Activated naive CD4-positive, alpha-beta T cell treated with Interleukin-2 at 50 U/mL for 16 hours (primary cell): ENCODE measurements around the gene ENO2.
"Not testable (repeated sequence)": the region's sequence is repeated elsewhere in the genome, so short reads cannot be mapped to it uniquely, and the experiment has no call there.

Experiments
- DNase-seq: peaks from one replicate; pipeline ENCODE4 v3.0.0-alpha.2; 2020

ENO2 gene

DNA sequence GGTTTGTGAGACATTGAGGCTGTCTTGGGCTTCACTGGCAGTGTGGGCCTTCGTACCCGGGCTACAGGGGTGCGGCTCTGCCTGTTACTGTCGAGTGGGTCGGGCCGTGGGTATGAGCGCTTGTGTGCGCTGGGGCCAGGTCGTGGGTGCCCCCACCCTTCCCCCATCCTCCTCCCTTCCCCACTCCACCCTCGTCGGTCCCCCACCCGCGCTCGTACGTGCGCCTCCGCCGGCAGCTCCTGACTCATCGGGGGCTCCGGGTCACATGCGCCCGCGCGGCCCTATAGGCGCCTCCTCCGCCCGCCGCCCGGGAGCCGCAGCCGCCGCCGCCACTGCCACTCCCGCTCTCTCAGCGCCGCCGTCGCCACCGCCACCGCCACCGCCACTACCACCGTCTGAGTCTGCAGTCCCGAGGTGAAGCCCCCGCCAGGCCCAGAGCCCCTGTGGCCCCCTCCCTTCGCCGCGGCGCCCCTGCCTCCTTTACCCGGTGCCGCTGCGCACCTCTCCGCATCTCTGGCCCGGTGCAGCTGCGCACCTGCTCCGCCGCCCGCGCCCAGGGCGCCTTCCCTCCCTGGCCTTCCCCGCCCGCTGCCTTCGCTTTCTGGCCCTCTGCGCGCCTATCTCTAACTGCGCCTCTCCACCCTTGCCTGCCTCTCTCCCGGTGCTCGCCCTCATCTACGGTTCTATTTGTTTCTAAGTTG lies at the start of gene ENO2:
ENO2 (plus strand) TSS at position 335 of the 701 bp plus-strand sequence. CDS start 1,253 bp downstream, outside the sequence.
- DNase-seq, result peak; percentile 85

DNA sequence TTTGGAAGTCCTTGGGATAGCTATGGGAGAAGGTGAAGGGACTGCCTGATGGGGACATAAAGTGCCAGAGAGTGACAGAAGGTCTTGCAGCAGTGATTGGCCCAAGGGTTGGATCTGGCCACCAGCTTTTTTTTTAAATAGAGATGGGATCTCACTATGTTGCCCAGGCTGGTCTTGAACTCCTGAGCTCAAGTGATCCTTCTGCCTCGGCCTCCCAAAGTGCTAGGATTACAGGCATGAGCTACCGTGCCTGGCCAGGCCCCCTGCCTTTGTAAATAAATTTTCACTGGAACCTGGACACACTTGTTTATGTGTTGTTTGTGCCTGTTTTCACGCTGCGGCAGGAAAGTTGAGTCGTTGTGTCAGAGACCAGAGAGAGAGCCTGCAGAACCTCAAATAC lies 49.1 kb upstream of the ENO2 start:
- DNase-seq, result not testable (repeated sequence)

DNA sequence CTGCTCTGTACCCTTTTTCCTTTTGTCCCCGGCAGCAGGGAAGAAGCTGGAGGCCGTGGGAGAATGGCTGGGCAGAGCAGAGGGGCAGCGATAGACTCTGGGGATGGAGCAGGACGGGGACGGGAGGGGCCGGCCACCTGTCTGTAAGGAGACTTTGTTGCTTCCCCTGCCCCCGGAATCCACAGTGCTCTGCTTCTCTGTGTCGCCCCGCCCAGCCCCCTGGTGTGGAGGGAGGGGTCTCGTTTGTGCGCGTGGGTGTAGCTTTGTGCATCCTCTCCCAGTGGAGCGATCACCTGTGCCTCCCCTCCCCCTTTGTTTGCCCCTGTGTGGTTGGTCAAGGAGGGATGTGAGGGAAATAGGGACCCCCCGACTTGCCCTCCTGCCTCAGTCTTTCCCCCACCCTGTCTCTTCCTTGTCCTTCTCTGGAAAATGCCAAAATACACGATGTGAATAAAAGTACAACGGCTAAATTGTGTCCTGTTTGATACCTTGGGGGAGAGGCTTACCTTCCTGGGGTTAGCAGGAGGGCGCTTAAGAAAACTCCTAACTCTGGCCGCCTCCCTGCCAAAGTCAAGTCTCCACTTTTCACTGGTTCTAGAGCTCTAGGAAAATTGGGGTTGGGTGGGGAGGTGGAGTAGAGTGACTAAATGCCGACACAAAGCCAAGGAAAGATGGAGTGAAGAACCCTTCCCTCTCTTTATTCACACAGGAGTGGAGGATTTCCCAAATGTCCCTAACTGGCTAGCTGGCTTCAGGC lies 48.0 kb upstream of the ENO2 start:
- no peak for DNase-seq

DNA sequence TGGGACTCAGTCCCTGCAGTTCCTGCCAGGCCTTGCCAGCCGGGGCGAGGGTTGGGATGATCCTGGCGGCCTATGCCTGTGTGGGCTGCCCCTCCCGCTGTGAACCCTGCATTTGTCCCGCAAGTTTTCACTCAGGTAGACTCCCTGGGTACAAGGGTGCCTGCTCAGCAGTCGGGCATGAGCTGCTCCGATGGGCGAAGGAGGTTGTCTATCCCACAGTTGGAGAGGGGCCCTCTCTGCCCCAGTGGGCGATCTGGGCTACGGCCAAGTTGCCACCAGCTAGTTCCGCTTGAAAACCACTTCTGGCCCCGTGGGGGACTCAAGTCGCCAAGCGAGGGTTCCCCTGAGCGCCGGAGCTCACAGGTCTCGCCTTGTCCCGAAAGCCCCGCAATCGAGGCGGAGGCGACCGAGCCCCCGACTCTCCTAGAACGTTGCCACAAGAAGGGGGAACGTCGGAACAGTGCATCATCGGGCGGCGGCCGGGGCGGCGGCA lies 47.4 kb upstream of the ENO2 start:
- no peak for DNase-seq

DNA sequence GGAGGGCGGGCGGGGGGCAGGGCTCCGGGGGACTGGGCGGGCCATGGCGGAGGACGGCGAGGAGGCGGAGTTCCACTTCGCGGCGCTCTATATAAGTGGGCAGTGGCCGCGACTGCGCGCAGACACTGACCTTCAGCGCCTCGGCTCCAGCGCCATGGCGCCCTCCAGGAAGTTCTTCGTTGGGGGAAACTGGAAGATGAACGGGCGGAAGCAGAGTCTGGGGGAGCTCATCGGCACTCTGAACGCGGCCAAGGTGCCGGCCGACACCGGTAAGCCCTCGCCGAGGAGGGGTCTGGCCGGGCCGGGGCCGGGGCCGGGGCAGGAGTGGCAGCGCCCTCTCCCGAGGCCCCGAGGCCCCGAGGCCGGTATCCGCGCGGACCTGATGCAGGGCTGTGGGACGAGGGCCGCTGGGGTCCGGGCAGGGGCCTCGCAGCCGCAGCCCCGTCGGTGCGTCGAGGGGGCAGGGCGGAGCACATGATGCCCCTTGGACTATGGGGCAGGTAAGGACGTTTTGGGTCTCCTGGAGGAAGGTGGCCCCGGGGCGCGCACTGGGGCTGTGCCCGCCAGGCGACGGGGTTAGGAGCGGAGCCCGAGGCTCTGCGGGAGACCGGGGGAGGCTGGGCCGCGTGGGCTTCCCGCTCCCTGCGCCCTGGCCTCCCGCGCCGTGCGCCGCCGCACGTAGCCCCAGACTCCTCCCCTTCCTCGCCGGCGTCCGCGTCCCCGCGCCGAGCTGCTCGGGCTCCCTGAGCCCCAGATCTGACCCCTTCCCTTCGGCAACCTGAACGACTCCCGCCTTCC lies 46.8 kb upstream of the ENO2 start, which contains the start of gene TPI1:
TPI1 (plus strand) TSS at position 119 of the 798 bp plus-strand sequence; CDS start at position 155, 36 bp downstream.
- DNase-seq, result peak; percentile 82

DNA sequence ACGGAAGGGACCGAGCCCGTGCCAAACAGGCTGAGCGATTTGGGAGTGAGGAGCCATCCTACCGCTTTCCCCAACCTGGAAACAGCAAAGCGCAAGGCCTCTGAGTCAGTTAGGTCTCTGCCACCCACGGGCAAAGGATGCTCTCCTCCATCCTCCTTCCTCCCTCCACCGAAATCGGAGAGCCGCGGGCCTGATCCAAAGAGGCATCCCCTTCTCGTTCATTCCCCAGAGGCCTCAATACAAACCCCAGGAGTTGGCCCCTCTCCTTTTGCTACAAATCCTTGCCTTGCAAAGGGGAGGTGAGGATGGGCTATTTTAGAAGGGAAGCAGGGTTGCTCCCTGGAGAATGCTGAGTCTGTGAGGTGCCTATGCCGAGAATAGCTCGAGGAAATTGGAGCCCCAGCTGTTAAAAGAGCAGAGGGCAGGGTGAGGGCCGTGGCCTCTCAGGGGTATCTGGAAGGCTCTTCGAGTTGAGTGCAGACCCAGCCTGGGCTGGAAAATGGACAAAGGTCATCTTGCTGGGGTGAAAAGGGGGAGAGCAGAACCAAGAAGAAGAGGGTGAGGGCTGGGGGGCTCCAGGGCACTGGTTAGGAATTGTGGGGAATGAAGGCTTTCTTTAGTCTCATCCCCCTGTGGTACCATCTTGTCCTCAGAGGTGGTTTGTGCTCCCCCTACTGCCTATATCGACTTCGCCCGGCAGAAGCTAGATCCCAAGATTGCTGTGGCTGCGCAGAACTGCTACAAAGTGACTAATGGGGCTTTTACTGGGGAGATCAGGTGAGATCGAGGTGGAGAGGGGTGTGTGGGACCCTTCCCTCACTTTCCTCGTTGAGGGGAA lies 46.0 kb upstream of the ENO2 start:
- DNase-seq, result no peak

DNA sequence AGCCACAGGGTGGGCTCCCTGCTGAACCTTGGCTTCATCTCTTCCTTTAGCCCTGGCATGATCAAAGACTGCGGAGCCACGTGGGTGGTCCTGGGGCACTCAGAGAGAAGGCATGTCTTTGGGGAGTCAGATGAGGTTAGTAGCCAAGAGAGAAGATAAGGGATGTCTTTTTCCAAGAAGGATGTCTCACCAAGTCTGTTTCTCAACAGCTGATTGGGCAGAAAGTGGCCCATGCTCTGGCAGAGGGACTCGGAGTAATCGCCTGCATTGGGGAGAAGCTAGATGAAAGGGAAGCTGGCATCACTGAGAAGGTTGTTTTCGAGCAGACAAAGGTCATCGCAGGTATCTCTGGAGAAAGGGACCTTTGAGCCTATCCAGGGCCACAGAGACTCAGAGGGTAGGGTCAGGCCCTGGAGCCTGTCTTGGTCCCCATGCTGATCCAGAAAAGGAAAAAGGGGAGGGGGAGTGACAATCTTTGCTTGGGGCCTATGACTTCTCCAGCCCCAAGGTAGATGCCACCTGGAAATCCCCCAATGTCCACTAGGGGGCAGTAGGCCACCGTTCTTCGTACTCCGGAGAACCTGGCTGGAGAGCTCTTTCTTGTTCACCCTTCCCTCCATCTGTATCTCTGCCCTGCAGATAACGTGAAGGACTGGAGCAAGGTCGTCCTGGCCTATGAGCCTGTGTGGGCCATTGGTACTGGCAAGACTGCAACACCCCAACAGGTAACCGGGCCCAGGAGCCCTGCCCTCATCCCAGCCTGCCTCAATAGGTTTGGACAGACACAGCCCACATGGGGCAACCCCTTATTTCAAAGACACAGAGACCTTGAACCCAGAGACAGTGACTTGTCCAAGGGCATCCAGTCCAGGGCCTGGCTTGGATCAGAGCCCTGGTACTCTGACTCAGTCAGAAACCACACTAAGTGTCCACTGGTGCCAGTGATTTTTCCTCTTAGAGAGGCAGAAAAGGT lies 45.0 kb upstream of the ENO2 start:
- DNase-seq, result peak; percentile 87

DNA sequence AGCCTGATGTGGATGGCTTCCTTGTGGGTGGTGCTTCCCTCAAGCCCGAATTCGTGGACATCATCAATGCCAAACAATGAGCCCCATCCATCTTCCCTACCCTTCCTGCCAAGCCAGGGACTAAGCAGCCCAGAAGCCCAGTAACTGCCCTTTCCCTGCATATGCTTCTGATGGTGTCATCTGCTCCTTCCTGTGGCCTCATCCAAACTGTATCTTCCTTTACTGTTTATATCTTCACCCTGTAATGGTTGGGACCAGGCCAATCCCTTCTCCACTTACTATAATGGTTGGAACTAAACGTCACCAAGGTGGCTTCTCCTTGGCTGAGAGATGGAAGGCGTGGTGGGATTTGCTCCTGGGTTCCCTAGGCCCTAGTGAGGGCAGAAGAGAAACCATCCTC lies 44.1 kb upstream of the ENO2 start:
- DNase-seq, result not testable (repeated sequence)

DNA sequence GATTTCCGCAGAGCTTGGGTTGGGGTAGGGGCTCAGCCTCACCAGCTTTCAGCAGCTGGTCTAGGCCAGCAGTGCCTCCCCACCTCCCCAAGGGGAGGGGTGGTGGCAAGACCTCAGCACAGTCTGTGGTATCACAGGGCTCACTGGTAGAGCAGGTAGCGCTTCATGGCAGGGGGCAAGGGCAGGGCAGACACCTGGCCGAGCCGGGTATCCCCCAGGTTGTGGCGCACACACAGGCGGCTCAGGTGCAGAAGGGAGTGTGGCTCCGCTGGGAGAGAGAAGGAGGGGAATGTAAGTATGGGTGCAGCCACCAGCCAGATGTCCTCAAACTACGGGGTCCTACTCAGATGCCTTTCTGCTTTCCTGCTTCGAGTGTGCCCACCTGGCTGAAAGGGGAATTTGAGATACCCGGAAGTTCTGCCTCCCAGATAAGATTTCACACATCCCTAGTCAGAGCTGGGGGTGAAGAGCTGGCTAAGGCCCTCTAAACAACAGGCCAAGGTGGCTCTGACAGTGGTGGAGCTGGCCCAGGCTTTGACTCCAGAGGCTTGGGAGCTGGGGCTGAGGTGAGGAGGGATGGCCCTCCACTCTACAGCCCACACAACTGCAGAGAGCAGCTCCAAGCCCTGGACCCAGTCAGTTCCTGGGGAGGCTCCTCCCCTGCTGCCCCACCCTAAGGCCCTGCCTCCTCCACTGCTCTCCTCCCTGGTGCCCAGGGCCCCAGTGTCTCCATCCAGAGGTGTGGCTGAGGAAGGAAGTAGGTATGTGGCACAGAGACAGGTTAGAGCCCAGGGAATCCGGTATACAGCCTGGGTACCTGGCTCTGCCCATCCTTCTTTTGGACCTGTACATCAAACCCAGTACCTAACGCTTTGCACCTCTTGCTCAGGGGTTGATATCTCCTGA lies 43.1 kb upstream of the ENO2 start:
- peak; percentile 34 for DNase-seq

DNA sequence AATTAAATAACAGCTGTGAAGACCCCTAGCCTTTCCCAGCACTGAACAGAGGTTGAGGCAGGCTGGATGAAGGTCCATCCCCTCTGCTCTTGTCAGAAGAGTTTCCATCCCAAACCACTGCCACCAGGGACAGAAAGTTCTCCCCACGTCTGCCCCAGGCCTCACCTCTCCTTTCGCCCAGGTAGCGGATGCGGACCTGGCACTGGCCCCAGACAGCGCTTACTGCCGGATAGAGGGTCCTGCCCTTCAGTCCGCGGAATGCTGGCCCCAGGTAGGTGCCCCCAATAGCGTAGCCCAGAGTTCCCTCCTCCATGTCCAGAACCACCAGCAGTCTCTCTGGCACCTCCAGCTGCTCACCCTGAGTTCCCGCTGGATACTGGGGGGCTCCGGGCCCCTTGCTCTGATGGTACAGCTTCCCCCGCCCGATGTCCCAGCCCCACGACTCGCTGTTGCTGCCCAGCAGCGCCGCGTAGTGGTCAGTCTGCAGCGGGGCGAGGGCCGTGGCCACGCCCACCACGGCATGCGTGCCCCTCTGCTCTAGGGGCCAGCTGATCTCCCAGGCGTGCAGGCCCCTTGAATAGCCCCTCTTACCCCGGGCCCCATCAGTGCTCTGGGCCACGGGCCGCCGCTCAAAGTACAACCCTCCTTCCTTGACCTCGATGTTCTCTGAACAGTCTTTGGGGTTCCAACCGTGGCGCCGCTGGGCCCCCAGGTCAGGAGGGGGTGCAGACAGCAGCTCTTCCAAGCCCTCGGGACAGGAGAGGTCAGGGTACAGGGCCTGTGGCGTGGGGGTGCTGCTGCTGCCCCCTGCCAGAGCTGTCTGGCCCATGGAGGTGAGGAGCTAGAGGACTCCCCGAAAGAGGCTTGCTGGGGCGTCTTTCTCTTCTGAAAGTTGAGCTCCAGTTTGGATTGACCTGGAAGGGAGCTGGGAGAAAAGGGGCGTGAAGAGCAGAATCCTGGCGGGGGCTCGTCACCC lies 42.0 kb upstream of the ENO2 start:
- DNase-seq, result peak; percentile 87

DNA sequence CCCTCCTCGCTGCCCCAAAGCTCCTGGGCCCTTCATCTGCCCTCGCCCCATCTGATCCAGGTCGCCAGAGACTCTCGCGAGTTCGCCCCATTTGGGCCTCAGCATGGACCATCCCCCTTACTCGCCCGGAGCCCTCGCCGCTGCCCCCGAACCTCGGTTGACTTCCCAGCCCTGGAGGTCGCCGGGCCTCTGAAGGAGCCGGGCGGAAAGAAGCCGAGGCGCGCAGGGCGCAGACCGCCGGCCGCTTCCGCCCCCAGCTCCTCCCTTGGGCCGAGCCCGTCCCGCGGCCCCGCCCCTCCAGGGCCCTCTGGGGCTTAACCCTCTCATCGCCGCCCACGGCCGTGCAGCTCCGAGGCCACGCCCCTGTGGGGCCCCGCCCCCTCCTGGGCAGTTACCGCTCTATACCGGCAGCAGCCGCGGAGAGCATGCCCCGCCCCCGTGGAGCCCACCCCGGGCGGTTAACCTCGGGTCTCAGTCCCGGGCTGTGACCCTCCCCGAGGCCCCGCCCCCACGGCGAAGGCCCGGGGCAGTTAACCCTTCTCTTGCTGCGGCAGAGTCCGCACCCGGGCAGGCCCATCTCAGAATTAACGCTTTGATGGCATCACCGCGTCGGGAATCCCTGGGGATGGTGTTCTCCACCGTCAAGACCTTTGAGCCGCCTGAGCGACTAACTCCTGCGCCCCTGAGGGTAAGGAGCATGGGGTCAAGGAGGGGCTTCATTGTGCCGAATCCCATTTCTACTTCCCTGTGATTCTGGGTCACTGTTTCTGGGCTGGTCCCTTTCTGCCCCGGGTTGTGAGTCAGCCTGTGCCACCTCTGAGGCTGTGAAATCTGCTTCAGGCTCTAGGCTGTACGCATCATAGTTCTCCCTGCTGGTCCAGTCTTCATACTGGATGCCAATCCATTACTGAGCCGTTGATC lies 41.0 kb upstream of the ENO2 start, which contains the start of gene SPSB2:
SPSB2 (minus strand) TSS at position 210 of the 921 bp plus-strand sequence. CDS start 402 bp downstream, outside the sequence.
- peak; percentile 100 for DNase-seq

DNA sequence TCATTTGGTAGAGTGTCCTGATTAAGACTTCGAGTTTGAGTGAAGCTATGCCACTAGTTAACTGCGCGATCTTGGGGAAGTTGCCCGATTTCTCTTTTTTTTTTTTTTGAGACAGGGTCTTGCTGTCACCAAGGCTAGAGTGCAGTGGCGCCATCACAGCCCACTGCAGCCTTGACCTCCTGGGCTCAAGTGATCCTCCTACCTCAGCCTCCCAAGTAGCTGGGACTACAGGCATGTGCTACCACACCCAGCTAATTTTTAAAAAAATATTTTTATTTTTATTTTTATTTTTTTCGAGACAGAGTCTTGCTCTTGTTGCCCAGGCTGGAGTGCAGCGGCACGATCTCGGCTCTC lies 40.4 kb upstream of the ENO2 start:
- not testable (repeated sequence) for DNase-seq

DNA sequence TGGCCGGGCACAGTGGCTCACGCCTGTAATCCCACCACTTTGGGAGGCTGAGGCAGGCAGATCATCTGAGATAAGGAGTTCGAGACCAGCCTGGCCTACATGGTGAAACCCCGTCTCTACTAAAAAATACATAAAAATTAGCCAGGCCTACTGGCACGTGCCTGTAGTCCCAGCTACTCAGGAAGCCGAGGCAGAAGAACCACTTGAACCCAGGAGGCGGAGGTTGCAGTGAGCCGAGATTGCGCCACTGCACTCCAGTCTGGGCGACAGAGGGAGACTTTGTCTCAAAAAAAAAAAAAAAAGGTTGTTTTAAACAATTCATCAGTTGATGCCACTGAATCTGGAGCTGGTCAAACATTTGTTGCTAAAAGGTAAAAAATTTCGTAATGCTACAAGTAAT lies 34.6 kb upstream of the ENO2 start:
- not testable (repeated sequence) for DNase-seq

DNA sequence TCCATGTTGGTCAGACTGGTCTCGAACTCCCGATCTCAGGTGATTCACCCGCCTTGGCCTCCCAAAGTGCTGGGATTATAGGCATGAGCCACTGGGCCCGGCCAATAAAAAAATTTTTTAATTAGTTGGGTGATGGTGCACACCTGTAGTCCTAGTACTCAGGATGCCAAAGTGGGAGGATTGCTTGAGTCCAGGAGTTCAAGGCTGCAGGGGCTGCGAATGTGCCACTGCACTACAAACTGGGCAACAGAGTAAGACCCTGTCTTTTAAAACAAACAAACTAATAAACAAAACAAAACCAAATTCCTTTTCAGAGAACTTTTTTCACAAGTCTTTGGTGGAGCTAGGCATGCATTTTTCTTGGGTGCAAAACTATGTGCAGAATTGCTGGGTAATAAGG lies 31.1 kb upstream of the ENO2 start:
- DNase-seq, result no peak

DNA sequence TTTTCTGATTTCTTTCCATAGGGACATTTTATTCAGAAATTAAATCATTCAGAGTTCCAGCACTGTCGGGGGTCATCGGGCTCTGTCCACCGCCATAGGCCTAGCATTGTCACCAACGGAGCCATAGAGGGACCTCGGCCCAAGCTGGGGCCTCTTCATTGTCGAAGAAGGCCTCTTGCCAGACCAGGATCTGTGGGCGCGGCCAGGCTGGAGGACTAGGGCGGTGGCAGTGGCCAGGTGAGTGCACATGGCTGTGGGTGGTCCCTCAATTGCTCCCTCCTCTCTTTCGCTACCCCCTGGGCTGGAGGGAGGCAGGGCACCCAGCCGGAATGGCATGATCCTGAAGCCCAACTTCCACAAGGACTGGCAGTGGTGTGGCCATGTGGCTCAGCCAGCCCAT lies 30.7 kb upstream of the ENO2 start:
- DNase-seq, result no peak

DNA sequence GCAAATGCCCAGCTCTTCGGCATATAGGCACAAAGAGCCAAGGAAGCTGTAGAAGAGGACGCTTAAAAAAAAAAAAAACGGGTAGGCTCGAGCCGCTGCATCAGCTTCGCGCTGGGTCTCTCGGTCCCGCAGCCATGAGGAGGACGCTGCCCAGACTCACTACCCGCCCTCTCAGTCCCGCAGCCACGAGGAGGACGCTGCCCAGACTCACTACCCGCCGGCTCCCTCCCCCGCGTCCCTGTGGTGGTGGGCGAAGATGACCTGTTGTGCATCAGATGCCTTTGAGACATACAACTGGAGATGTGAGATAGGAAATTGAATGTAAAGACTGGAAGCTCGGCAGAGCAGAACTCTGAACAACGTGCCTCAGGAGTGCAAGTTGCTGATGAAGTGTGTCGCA lies 29.8 kb upstream of the ENO2 start:
- no peak for DNase-seq
